Middle frontal gyrus (tissue), 1 donor: ENCODE measurements around the gene STARD4.
A peak's percentile ranks its signal among the peaks of the same experiment; 100 is the strongest.

Source experiments
- DNase-seq: peaks from one replicate; pipeline ENCODE4 v3.0.0-alpha.2; 2015; ENCODE audit warnings: low spot score; ENCODE audit errors: extremely low spot score

Gene STARD4, protein sequence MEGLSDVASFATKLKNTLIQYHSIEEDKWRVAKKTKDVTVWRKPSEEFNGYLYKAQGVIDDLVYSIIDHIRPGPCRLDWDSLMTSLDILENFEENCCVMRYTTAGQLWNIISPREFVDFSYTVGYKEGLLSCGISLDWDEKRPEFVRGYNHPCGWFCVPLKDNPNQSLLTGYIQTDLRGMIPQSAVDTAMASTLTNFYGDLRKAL

GRCh38 chr5:111512375-111513130 lies at the start of gene STARD4:
Gene STARD4 (minus strand): TSS chr5:111512535. CDS start chr5:111507433, 5,102 bp downstream.
- DNase-seq = peak; percentile 89

DNA sequence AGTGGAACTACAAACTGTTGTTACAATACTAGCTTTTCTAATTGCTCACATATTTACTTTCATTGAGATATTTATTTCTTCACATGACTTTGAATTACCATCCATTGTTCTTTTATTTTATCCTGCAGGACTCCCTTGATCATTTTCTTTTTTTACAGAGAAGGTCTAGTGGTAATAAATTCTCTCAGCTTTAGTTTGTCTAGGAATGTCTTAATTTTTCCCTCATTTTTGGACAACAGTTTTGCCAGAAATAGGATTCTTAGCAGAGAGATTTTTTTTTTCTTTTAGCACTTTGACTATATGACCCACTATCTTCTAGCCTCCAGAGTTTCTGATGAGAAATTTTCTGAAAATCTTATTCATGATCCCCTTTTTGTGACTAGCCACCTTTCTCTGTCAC lies 47.3 kb upstream of the STARD4 start:
- DNase-seq = no peak

GRCh38 chr5:111557686-111558085 lies 45.4 kb upstream of the STARD4 start:
- DNase-seq = no peak

DNA sequence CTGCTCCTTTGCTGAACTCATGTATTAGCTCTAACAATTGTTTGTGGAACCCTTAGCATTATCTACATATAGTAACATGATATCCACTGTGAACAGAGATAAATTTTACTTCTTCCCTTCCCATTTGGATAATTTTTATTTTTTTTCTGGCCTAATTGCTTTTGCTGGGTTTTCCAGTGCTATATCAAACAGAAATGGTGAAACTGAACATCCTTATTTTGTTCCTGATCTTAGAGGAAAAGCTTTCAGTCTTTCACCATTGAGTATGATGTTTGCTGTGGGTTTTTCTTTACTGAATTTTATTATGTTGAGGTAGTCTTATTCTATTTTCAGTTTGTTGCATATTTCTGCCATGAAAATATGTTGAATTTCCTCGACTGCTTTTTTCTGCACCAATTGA lies 44.8 kb upstream of the STARD4 start:
- no peak for DNase-seq

DNA sequence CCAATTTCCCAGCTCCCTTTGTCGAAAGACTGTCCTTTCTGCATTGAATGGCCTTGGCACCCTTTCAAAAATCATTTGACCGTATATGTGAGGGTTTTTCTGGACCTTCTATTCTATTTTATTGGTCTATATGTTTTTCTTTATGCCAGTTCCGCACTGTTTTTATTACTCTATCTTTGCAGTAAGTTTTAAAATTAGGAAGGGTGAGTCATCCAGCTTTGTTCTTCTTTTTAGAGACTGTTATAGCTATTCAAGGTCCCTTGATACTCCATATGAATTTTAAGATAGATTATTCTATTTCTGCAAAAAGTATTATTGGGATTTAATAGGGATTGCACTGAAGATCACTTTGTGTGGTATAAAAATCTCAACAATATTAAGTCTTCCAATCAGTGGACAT lies 44.2 kb upstream of the STARD4 start:
- no peak for DNase-seq

- no peak for DNase-seq
Observed at GRCh38 chr5:111555760-111556159, 43.4 kb upstream of the STARD4 start.

DNA sequence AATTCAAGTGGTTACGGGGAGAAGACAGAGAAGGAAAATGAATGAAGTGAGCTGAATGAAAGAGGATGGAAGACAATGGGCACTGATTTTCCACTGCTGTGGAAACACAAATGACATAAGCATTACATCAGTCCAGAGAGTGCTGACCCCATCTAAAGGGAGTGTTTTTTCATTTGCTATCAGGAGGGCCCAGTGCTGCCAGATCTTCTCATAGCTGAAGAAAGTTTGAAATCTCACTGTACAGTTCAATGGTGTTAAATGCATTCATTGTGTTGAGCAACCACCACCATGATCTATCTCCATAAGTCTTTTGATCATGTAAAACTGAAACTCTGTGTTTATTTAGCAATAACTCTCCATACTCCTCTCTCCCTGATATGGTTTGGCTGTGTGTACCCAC lies 41.5 kb upstream of the STARD4 start:
- DNase-seq = no peak

- no peak for DNase-seq
Observed at GRCh38 chr5:111552896-111553295, 40.6 kb upstream of the STARD4 start.

DNA sequence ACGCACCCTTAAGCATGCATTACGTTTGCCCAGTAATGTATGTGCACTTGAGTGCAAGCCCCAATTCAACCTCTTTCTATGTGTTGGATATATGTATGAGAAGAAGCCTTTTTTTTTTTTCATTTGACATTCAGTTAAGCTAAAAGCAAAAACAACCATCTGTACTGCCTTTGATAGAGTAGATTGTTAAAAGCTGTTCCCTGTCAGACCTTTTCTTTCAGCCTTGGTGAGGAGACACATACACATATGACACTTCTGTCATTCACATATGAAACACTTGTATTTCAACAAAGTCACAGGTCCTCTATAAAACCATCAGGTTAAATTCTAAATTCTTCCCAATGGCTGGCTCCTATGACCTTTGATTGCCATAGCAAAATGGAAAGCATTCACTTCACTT lies 40.2 kb upstream of the STARD4 start:
- DNase-seq = no peak

DNA sequence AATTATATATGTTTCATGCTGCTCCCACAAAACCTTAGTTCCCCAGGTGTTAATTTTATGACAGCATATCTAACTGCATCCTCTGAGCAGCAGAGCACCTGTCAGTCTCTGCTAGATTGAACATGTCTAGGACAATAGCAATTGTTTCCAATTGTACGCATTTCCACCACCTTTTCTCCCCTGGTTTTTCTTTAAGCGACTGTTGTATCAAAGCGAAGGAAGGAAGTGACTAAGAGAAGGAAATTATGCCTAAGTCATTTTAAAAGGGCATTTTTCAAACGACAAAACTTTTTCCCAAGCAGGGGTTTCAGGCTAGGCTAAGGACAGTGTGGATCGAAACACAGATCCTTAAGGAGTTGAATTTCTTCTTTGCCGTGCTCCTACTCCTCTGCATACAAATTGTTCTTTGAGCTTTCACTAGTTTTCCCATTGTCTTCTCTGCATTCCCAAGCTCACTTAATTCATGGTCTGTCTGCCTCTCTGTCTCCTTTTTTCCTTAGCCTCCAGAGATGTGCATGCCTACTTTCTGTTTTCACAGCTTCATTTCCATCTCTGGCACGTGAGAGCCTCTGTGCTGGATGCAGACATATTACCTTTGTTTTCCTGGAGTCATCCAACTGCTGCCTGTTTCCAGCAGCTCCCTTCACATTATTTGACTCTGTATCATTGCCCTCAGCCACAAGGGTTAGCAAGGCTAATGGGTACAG lies 39.4 kb upstream of the STARD4 start:
- no peak for DNase-seq

GRCh38 chr5:111551161-111551560 lies 38.8 kb upstream of the STARD4 start:
- no peak for DNase-seq

DNA sequence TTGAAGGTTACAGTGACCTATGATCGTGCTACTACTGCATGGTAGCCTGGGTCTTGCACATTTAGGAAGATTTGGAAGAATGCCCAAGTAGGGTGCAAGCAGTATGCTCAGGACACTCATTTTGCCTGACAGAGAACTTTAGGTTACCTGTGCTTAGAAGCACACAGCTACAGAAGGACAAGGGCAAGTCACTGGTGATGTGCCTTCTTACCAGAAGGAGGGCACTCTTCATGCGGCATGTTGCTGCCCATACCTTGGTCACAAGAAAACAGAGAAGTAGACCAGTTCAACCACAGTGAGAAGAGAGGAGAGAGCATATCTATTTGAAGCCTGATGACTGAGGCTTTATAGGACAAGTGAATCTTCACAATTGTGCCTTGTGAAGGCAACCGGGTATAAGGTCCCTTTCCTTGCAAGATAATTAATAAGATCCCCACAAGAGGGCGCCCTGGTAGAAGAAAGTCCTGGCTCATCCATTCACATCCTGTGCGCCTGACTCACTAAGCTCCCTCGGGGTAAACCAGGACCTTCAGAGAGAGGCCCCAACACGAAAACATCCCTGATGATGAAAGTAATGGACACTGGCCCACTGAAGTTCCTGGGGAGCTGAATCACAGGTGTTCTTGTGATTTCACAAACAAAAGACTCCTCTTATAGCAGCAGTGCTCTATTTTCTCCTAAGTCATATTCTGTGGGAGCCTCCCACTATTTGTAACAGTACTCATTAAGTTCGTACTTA lies 38.1 kb upstream of the STARD4 start:
- DNase-seq = peak; percentile 72

DNA sequence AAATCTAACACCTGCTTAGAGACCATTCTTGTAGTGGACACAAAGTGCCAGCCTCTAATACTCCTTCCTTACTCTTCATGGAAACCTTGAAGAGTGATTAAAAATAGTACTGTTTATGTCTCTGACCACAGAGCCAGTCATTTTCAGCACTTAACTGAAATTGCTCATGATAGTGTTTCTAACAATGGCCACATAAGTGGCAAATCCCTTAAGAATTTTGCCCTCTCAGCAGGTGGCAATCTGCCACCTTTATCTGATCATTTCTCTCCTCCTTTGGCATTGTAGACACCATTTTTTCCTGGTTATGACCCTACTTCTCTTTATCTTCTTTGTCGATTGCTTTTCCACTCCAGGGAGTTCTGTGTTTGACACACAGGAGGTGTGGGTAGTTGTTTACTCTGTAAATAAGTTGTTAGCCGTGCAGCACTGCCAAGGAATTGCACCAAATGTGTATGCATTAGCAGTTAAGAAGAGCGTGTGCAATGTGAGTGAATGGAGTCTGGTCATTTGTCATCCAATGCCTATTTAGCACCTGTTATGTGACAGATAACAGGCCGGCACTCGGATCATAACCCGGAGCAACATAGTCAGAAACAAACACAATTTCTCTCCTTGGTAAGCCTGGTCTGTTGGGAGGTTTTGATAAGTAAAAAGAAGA lies 36.8 kb upstream of the STARD4 start:
- DNase-seq = no peak

DNA sequence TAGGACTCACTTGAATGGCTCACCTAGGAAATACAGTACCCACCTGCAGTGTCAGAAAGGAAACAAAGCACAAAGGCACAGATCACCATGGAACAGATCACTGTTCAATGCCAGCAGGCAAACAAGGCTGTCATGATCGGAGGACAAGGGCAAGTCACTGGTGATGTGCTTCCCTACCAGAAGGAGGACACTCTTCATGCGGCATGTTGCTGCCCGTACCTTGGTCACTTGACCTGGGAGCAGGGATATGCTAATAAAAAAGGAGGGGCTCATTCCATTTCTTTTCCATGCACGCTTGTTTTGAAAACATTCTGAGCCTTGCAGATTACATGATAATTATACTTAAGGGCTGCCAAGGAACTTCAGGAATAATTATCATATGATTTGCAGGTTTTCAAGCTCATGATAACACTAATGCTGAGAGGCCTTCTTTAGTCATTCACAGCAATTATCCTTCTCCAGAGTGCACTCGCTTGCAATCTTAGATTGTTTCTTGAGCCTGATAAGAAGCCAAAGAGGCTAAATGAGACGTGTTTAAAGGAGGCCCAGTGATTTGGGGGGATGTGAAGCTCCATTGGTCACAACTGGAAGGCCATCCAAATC lies 36.1 kb upstream of the STARD4 start:
- DNase-seq = no peak

DNA sequence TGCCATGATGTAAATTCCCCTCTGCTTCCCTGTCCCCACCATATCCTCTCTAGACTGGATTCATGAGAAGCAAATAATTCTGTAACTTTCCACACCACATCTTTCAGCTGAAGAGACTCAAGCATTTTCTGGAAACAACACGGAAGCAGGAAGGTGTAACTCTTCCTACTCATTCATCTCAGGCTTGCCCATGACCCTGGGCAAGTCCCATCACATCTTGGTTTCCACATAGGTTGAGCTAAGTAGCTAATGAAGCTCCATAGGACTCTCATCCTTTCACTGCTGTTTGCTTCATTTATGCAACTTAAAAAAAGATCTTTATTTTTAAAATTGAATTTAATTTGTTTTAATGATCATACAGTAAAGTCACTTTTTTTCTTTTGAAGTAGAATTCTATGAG lies 32.7 kb upstream of the STARD4 start:
- DNase-seq = no peak

DNA sequence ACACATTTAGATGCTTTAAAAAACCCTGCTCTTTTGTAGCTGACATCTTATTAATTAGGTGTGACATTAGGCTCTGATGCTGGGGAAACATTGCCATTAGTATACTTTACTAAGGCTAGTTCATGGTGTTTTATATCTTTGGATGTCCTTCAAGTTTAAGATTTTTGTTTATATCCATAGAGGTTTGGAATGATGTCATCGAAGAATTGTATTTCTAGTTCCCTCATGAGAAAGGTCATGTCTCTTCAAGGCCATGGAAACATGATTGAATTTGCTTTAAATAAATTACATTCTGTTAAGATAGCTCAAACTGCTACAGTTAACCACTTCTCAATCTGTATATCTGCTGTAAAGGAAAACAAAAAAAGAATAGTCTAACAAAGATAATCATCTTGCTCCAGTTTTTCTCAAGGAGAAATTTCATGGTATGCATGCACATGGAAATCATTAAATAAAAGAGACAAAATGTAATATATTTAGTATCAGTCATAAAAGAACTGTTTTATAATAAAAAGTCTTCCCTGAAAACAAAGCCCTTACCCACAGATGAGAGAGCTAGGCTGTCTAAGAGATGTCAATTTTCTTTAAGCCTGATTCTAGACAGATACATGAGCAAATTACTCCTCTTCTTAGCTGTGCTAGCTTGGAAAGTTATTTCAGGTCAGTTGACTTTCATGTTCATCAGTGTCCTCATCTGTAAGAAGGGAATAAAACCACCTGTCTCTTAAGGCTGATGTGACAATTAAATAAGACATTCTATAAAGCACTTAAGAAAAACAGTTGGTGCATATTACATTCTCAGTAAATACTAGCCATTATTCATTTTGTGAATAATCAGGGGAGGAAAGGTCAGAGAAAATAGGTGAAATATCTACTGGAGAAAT lies 25.0 kb upstream of the STARD4 start:
- DNase-seq = no peak

DNA sequence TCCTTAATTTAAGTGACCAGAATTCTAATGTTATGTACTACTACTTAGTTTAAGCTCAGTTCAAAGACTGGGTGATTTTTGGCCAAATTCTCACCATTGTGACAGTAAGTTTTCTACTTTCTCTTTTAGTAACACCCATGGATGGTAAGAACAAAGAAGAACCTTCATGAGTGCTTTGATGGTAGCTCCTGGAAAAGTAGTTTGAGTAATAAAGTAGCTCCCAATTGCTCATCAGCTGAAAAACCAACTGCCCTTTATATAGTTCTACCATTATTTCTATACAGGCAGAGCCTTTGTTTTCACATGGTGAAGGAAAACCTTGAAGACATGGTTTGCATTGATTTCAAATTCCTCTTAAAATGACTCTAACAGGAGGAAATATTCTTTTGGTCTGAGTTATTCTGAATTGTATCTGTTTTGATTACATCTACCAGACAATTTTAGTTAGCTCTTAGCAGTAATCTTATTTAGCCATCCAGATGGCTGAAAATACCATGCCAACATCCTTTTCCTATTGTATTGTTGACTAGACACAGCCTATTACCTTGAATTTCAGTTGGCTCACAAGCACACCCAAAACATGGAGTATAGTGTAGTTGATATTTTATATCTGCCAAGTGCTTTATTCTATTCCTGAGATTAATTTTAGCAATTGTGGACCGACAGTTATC lies 23.7 kb upstream of the STARD4 start:
- DNase-seq = no peak

DNA sequence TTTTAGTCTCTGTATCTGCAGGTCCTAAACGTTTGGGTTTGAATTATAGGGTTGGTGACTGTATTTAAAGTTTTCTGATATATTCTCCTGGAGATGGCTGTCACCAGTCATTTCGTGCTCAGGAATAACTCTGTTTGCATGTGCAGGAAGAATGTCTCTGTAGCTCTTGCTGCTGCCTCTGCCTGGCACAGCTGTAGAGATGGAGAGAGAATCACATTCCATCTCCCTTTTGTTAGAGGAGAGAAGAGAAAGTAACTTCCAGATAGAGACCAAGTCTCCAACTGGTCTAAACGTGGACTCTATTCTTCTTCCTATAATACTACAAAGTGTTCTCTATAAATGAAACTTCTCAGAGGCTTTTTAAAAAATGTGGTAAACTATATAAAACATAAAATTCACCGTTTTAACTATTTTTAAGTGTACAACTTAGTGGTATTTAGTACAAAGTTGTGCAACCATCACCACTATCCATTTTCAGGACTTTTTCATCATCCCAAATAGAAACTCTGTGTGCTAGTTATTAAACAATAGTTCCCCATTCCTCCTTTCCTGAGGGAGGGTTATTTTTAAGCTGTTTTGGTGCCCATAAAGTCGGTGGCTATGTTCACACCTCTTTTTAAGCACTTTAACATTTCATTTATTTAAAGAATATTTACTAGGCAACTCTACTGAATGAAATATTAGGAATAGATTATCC lies 20.7 kb upstream of the STARD4 start:
- DNase-seq = no peak

- DNase-seq = no peak
Observed at GRCh38 chr5:111530298-111530740, 18.0 kb upstream of the STARD4 start.
